ENCODE data around the gene PPP1R17.

The PPP1R17 gene

GRCh38 chr7:31710171-31710570 is 23.2 kb downstream of the PPP1R17 start:
- no peaks in the 10 kb centered on the region for H4K20me1 ChIP-seq (ENCODE audit: insufficient read depth)
- no peaks in the 10 kb centered on the region for H3K36me3 ChIP-seq (ENCODE audit: insufficient read depth)
- no peaks in the 10 kb centered on the region for H3K4me1 ChIP-seq (ENCODE audit: low read depth, poor library complexity, severe bottlenecking)
- H2AFZ ChIP-seq (ENCODE audit: low read depth): no peak overlapping the region
- no peak overlapping the region for H3K9ac ChIP-seq
- no peak for TF ChIP-seq CTCF (conservative IDR thresholded peaks at IDR 0.05; ENCODE audit: low read depth, low read length)
- no peaks in the 10 kb centered on the region for H3K27me3 ChIP-seq (ENCODE audit: insufficient read depth, low read depth)
- no peak overlapping the region for H3K27ac ChIP-seq
- no peak overlapping the region for H3K4me3 ChIP-seq (IDR thresholded peaks at IDR 0.05; ENCODE audit: insufficient read depth, low read depth, low read length)
- H3K79me2 ChIP-seq (ENCODE audit: insufficient read depth, low read depth): no peaks in the 10 kb centered on the region
- H3K4me2 ChIP-seq: no peak overlapping the region

- Histone ChIP-seq H3K4me1 (ENCODE audit: low read depth, poor library complexity, severe bottlenecking) (no peaks in the 10 kb centered on the region), H3K9ac (no peak overlapping the region), H4K20me1 (ENCODE audit: insufficient read depth) (no peaks in the 10 kb centered on the region), H3K36me3 (ENCODE audit: insufficient read depth) (no peaks in the 10 kb centered on the region), H3K27ac (no peak overlapping the region), H3K4me3 (IDR thresholded peaks at IDR 0.05; ENCODE audit: insufficient read depth, low read depth, low read length) (no peak overlapping the region), H2AFZ (ENCODE audit: low read depth) (no peak overlapping the region), H3K79me2 (ENCODE audit: insufficient read depth, low read depth) (no peaks in the 10 kb centered on the region), H3K4me2 (no peak overlapping the region), H3K27me3 (ENCODE audit: insufficient read depth, low read depth) (no peaks in the 10 kb centered on the region)
- no peak for TF ChIP-seq CTCF (conservative IDR thresholded peaks at IDR 0.05; ENCODE audit: low read depth, low read length)
These were observed 29.3 kb downstream of the PPP1R17 start for GRCh38 chr7:31716355-31716754.

DNA sequence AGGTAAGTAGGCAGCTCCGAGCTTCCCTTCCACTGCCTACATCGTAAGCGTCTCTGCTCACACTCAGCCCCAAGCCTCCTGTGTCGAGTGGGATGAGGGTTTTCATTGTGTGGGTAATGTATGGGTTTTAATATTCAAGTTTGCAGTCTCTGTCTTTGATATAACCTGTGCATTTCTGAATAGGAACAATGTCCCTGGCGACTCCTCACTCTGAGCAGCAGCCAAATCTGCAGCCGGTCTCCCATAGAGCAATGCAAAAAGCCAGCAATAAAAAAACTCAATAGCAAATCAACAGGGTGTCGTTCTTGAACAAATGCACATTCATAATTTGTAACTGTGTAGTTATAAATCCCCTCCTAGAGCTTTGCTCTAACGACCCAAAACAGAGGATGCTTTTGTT is 33.4 kb downstream of the PPP1R17 start:
- Histone ChIP-seq H3K4me1 (ENCODE audit: low read depth, poor library complexity, severe bottlenecking) (no peaks in the 10 kb centered on the region), H3K79me2 (ENCODE audit: insufficient read depth, low read depth) (no peaks in the 10 kb centered on the region), H2AFZ (ENCODE audit: low read depth) (no peak overlapping the region), H4K20me1 (ENCODE audit: insufficient read depth) (no peaks in the 10 kb centered on the region), H3K9ac (no peak overlapping the region), H3K36me3 (ENCODE audit: insufficient read depth) (no peaks in the 10 kb centered on the region), H3K4me3 (IDR thresholded peaks at IDR 0.05; ENCODE audit: insufficient read depth, low read depth, low read length) (no peak overlapping the region), H3K4me2 (no peak overlapping the region), H3K27me3 (ENCODE audit: insufficient read depth, low read depth) (no peaks in the 10 kb centered on the region), H3K27ac (no peak overlapping the region)
- no peak for TF ChIP-seq CTCF (conservative IDR thresholded peaks at IDR 0.05; ENCODE audit: low read depth, low read length)

GRCh38 chr7:31724696-31725095 is 37.7 kb downstream of the PPP1R17 start:
- no peak overlapping the region for H2AFZ ChIP-seq (ENCODE audit: low read depth)
- no peaks in the 10 kb centered on the region for H4K20me1 ChIP-seq (ENCODE audit: insufficient read depth)
- no peaks in the 10 kb centered on the region for H3K36me3 ChIP-seq (ENCODE audit: insufficient read depth)
- no peaks in the 10 kb centered on the region for H3K4me1 ChIP-seq (ENCODE audit: low read depth, poor library complexity, severe bottlenecking)
- H3K9ac ChIP-seq: no peak overlapping the region
- no peak overlapping the region for H3K4me2 ChIP-seq
- H3K27ac ChIP-seq: no peak overlapping the region
- no peak overlapping the region for H3K4me3 ChIP-seq (IDR thresholded peaks at IDR 0.05; ENCODE audit: insufficient read depth, low read depth, low read length)
- no peaks in the 10 kb centered on the region for H3K27me3 ChIP-seq (ENCODE audit: insufficient read depth, low read depth)
- no peak for TF ChIP-seq CTCF (conservative IDR thresholded peaks at IDR 0.05; ENCODE audit: low read depth, low read length)
- no peaks in the 10 kb centered on the region for H3K79me2 ChIP-seq (ENCODE audit: insufficient read depth, low read depth)
